ENCODE data around the gene MAML2. TPM values are rescaled to one million over a fixed set of nuclear protein-coding genes. Genes with fewer than 3 reads are reported as not detected.

The MAML2 gene
- total RNA-seq, 1 experiment from 2014 or later = 28.3 TPM

DNA sequence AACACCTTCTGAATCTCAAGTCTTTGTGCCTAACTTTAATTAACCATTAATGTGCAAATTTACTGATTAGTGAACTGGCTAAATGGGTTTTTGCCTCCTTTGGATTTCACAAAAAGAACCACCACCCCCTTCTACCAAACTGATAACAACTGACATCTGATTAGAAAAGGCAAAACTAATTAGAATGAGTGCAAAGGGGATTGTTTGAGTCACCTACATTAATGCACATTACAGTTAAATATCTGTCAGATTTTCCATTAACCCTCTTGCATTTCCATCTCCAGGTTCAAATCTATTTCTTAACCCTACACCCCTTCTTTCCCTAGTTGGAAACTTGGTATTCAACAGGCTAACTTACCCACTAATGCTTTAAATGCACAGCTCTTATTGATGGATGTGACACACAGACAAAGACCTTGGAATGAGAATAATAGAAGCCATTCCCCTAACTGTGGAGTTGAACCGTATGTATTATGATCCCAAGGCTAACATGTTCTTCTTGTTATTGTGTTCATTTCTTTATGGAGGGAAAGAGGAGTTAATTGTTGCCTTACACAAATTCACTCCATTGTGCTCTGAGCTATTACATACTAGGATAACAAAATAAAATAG lies 257.6 kb downstream of the MAML2 start:
- ChIA-PET CTCF (no interaction called here), POLR2A (ENCODE audit: unreplicated experiment) (interaction anchor here (0.6 kb wide), 2 partner anchors 24 to 195 kb away, joined by 4 to 8 read pairs; no protein-coding TSS in a partner anchor)
- no peak for DNase-seq
- Histone ChIP-seq H3K27ac (no peak overlapping the region), H2AFZ (no peak overlapping the region), H3K4me1 (replicated peaks; ENCODE audit: insufficient read depth) (peaks cover 7% of the 10 kb centered on the region), H3F3A (ENCODE audit: insufficient read depth, low read depth) (no peaks in the 10 kb centered on the region), H4K20me1 (ENCODE audit: insufficient read depth) (no peaks in the 10 kb centered on the region), H3K9me2 (ENCODE audit: insufficient read depth) (no peaks in the 10 kb centered on the region), H3K4me3 (no peak overlapping the region), H3K27me3 (ENCODE audit: insufficient read depth, low read depth) (no peaks in the 10 kb centered on the region), H3K9me3 (ENCODE audit: insufficient read depth, low read depth) (peaks cover 5% of the 10 kb centered on the region), H3K36me3 (ENCODE audit: low read depth) (peaks cover 6% of the 10 kb centered on the region), H3K79me2 (ENCODE audit: low read depth) (peaks cover 59% of the 10 kb centered on the region; the same call in 1 of the 2 replicates), H3K4me2 (no peak overlapping the region)
- intact Hi-C loops (cut with micrococcal nuclease; ENCODE audit: unreplicated experiment) = no loop called here
- TF ChIP-seq CTCF (conservative IDR thresholded peaks at IDR 0.05) (no peak), EZH2 (IDR thresholded peaks at IDR 0.05; ENCODE audit: low read depth) (no peak)
- BruUV-seq (replicated peaks) = no TSS peak

DNA sequence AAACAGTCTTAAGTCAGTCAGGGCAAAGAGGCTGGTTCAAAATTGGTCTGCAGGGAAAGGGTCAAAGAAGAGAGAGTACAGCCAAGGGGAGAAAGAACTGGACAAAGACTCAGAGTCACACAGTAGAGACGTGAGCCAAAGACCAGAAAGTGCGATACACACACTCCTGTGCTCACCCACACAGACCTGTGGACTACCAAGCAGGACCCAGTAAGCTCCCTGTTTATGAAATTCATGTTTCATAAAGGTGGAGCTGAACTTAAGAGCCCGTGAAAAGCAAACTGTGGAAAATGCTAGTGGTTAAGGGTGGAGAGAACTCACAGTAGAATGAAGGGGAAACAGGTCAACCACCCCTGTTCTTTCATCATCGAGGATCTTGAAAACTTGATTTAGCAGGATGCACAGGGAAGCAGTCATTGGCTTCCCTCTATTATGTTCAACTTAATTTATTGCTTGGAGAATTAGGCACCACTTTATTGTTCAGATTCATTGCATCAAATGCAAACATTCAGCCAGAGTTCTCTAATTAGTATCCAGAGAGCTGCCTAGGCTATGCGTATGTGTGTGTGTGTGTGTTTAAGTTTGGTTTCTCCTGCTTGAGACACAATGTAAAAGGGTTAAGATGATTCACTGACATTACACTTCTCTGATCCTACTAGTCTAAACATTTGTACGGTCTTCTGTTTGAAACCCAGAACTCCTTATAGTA lies 258.2 kb downstream of the MAML2 start:
- Histone ChIP-seq H3K4me3 (no peak overlapping the region), H3K4me2 (no peak overlapping the region), H3K4me1 (replicated peaks; ENCODE audit: insufficient read depth) (peaks cover 4% of the 10 kb centered on the region; the same call in 1 of the 2 replicates), H3K9me2 (ENCODE audit: insufficient read depth) (no peaks in the 10 kb centered on the region), H3K27ac (no peak overlapping the region), H3K9me3 (ENCODE audit: insufficient read depth, low read depth) (peaks cover 5% of the 10 kb centered on the region), H3K27me3 (ENCODE audit: insufficient read depth, low read depth) (no peaks in the 10 kb centered on the region), H2AFZ (no peak overlapping the region), H3K79me2 (ENCODE audit: low read depth) (peaks cover 59% of the 10 kb centered on the region; the same call in 1 of the 2 replicates), H3K36me3 (ENCODE audit: low read depth) (peaks cover 4% of the 10 kb centered on the region; the same call in 1 of the 2 replicates), H3F3A (ENCODE audit: insufficient read depth, low read depth) (no peaks in the 10 kb centered on the region), H4K20me1 (ENCODE audit: insufficient read depth) (no peaks in the 10 kb centered on the region)
- DNase-seq = peak in 1 of 2 experiments; percentile 24
- BruUV-seq (replicated peaks) = no TSS peak
- TF ChIP-seq CTCF (conservative IDR thresholded peaks at IDR 0.05) (no peak), EZH2 (IDR thresholded peaks at IDR 0.05; ENCODE audit: low read depth) (no peak)
- CTCF ChIA-PET = no interaction called here
- intact Hi-C loops (cut with micrococcal nuclease; ENCODE audit: unreplicated experiment) = no loop called here
- POLR2A ChIA-PET (ENCODE audit: unreplicated experiment) = no interaction called here

GRCh38 chr11:96082936-96083335 lies 260.1 kb downstream of the MAML2 start:
- ChIA-PET CTCF (no interaction called here), POLR2A (ENCODE audit: unreplicated experiment) (no interaction called here)
- H3K9me2 ChIP-seq (ENCODE audit: insufficient read depth) = no peaks in the 10 kb centered on the region
- intact Hi-C loops (cut with micrococcal nuclease; ENCODE audit: unreplicated experiment) = no loop called here
- no TSS peak for BruUV-seq (replicated peaks)
- no peaks in the 10 kb centered on the region for H3K27me3 ChIP-seq (ENCODE audit: insufficient read depth, low read depth)
- H3K4me1 ChIP-seq (replicated peaks; ENCODE audit: insufficient read depth) = peaks cover 4% of the 10 kb centered on the region; the same call in 1 of the 2 replicates
- no peak overlapping the region for H3K4me3 ChIP-seq
- H3K79me2 ChIP-seq (ENCODE audit: low read depth) = peaks cover 53% of the 10 kb centered on the region; the same call in 1 of the 2 replicates
- H3K4me2 ChIP-seq = no peak overlapping the region
- H4K20me1 ChIP-seq (ENCODE audit: insufficient read depth) = no peaks in the 10 kb centered on the region
- no peak overlapping the region for H2AFZ ChIP-seq
- no peaks in the 10 kb centered on the region for H3F3A ChIP-seq (ENCODE audit: insufficient read depth, low read depth)
- no peak for DNase-seq
- TF ChIP-seq CTCF (conservative IDR thresholded peaks at IDR 0.05) (no peak), EZH2 (IDR thresholded peaks at IDR 0.05; ENCODE audit: low read depth) (no peak)
- 0 out of 2 replicates have a peak, but pooled peaks cover 4% of the 10 kb centered on the region for H3K36me3 ChIP-seq (ENCODE audit: low read depth)
- H3K27ac ChIP-seq = no peak overlapping the region
- no peaks in the 10 kb centered on the region; the same call in 1 of the 2 replicates for H3K9me3 ChIP-seq (ENCODE audit: insufficient read depth, low read depth)

Measured in PC-9 (cell line).